ENCODE results near the gene HMGXB3.

Gene HMGXB3

GRCh38 chr5:150053713-150054392 is 53.3 kb downstream of the HMGXB3 start:
- no peak for DNase-seq (ENCODE audit: low spot score)

GRCh38 chr5:150054569-150054968 is 54.0 kb downstream of the HMGXB3 start:
- no peak for DNase-seq (ENCODE audit: low spot score)

- no peak for DNase-seq (ENCODE audit: low spot score)
These were observed 55.0 kb downstream of the HMGXB3 start for GRCh38 chr5:150055326-150056074.

- DNase-seq (ENCODE audit: low spot score) = no peak
These were observed 55.5 kb downstream of the HMGXB3 start for GRCh38 chr5:150056075-150056443.

- DNase-seq (ENCODE audit: low spot score) = no peak
These were observed 56.5 kb downstream of the HMGXB3 start for GRCh38 chr5:150057052-150057451.

- DNase-seq (ENCODE audit: low spot score) = no peak
These were observed 57.0 kb downstream of the HMGXB3 start for GRCh38 chr5:150057511-150057910.

GRCh38 chr5:150057996-150058395 is 57.5 kb downstream of the HMGXB3 start:
- no peak for DNase-seq (ENCODE audit: low spot score)

GRCh38 chr5:150058480-150059126 is 58.1 kb downstream of the HMGXB3 start:
- peak; percentile 80 for DNase-seq (ENCODE audit: low spot score)

GRCh38 chr5:150059623-150060022 is 59.1 kb downstream of the HMGXB3 start:
- DNase-seq (ENCODE audit: low spot score) = no peak

- DNase-seq (ENCODE audit: low spot score) = no peak
These were observed 59.9 kb downstream of the HMGXB3 start for GRCh38 chr5:150060471-150060870.

- DNase-seq (ENCODE audit: low spot score) = no peak
These were observed 61.0 kb downstream of the HMGXB3 start for GRCh38 chr5:150061538-150061995.

GRCh38 chr5:150062216-150062922 is 61.8 kb downstream of the HMGXB3 start:
- no peak for DNase-seq (ENCODE audit: low spot score)

- DNase-seq (ENCODE audit: low spot score) = no peak
These were observed 63.1 kb downstream of the HMGXB3 start for GRCh38 chr5:150063638-150064037.

GRCh38 chr5:150064681-150065220 is 64.2 kb downstream of the HMGXB3 start:
- no peak for DNase-seq (ENCODE audit: low spot score)

GRCh38 chr5:150065346-150065745 is 64.8 kb downstream of the HMGXB3 start:
- peak; percentile 59 for DNase-seq (ENCODE audit: low spot score)

- no peak for DNase-seq (ENCODE audit: low spot score)
These were observed 65.3 kb downstream of the HMGXB3 start for GRCh38 chr5:150065886-150066285.

- DNase-seq (ENCODE audit: low spot score) = no peak
These were observed 65.9 kb downstream of the HMGXB3 start for GRCh38 chr5:150066436-150066835.

GRCh38 chr5:150066901-150067396 is 66.4 kb downstream of the HMGXB3 start:
- DNase-seq (ENCODE audit: low spot score) = no peak

GRCh38 chr5:150067405-150067960 is 66.9 kb downstream of the HMGXB3 start:
- no peak for DNase-seq (ENCODE audit: low spot score)

GRCh38 chr5:150068071-150068470 is 67.5 kb downstream of the HMGXB3 start:
- DNase-seq (ENCODE audit: low spot score) = no peak

- no peak for DNase-seq (ENCODE audit: low spot score)
These were observed 67.9 kb downstream of the HMGXB3 start for GRCh38 chr5:150068472-150068871.

All from Ammon's horn (tissue), 1 donor.